Retina (tissue), 1 donor: Measurements from ENCODE around the gene GBP7.

Source experiments
- DNase-seq: peaks from one replicate; pipeline ENCODE4 v3.0.0-alpha.2; 2016

The GBP7 gene

DNA sequence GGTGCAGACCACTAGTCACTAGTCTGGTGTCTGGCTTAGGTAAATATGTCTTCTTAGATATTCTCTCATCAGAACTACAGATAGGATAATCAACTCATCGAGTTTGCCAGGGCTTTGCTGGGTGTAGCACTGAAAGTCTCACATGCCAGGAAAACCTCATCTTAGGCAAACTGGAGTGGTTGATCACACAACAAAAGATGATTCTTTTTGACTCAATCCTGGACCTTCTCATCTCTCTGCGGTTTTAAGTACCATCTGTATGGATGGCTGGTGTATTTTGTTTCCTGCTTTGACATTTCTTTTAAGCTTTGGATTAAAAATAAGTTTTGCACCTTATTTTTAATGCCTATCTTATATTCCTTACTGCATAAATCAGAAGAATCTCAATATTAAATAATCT, 61.1 kb downstream of the GBP7 start:
- no peak for DNase-seq

DNA sequence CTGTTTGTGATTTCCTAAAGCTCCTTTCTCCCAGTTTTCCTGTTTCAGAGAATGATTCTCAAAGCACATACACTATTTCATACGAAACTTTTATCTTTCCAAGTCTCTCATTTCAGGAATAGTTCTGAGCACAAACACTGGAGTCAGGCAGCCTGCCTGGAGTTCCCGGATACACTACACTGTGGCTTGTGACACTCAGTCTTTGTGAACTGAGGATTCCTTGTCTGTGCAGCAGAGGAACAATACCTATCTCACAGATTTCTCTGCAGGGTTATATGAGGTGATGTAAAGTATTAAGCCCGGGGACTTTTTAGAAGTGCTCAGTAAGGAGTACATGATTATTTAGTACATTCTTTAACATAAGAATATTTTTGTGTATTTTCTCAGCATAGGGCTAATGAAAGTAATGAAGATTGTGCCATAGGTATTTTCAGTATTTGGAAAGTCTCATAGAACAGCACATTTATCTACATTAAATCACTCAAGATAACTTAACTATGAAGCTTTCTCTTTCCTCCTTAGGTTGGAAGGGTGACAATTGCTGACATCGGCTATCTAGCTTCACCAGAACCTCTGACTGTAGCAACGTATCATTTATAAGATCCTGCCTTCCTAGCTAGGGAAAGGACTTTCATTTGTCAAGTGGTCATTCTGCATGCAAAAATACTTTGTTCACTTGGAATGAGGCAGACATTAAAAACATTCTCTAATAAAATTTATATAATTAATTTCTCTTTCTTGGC, 62.8 kb downstream of the GBP7 start:
- DNase-seq = no peak

DNA sequence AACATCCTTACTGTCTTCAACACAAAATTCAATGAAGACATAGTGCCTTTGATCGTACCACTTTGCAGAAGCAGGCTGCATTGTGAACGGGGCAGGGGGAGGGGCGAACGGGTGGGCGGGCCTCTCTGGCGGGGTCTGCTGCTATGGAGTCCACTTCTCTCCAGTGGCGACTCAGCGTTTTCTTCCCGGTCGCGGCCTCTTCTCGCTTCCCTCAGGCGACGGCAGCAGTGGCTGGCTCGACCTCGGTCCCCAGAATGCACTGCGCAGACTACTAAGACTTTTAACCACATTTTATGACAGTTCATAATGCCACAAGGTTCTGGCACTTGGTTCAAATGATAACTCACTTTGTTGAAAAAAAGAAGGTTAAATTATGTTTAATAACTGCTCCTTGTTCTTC, 71.1 kb downstream of the GBP7 start:
- DNase-seq = no peak

GRCh38 chr1:89104147-89104546, 71.7 kb downstream of the GBP7 start:
- no peak for DNase-seq

- no peak for DNase-seq
Measured at GRCh38 chr1:89102021-89102420, 73.8 kb downstream of the GBP7 start.

DNA sequence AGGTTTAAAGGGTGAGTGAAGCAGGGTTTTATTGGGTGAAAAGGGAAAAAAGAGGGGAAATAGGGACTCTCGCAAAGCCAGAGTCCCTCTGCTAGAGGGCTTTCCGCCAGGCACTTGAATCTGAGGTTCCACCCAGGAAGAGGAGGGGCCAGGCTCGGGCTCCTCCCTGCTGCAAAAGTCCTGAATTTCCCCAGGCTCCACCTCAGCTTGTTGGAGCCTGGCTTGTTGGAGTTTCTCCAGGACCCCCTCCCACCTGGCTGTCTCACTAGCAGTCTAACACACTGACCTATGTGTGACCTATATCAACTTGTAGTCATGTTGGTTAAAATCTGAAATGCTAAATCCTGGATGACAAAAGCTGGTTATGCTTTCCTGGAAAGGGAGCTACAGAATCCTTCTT, 75.4 kb downstream of the GBP7 start:
- DNase-seq = no peak

- DNase-seq = no peak
Measured at GRCh38 chr1:89098857-89099256, 76.9 kb downstream of the GBP7 start.

DNA sequence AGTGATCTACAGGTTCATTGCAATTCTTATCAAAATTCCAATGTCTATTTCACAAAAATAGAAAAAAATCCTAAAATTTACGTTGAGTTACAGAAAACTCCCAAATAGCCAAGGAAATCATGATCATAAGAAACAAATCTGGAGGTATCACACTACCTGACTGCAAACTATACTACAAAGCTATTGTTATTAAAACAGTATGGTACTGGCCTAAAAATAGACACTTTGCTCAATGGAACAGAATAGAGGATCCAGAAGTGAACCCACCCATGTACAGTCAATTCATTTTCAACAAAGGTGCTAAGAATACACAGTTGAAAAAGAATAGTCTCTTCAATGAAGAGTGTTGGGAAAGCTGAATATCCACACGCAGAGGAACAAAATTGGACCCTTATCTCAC, 80.1 kb downstream of the GBP7 start:
- DNase-seq = no peak

GRCh38 chr1:89089962-89090361, 85.8 kb downstream of the GBP7 start:
- no peak for DNase-seq

DNA sequence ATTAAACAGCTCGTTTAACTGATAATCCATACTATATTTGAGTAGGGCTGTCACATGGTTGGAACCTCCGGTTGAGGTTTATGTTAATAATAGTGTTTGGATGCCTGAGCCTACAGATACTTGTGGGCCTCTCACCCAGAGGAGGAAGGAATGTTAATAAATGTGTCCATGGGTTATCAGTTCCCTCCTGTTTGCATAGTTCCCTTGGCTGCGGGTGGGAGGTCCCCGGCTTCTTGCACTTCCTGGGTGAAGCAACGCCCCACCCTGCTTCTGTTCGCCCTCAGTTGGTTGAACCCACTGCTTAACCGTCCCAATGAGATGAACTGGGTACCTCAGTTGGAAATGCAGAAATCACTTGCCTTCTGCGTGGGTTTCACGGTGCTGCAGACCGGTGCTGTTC, 87.2 kb downstream of the GBP7 start:
- no peak for DNase-seq

DNA sequence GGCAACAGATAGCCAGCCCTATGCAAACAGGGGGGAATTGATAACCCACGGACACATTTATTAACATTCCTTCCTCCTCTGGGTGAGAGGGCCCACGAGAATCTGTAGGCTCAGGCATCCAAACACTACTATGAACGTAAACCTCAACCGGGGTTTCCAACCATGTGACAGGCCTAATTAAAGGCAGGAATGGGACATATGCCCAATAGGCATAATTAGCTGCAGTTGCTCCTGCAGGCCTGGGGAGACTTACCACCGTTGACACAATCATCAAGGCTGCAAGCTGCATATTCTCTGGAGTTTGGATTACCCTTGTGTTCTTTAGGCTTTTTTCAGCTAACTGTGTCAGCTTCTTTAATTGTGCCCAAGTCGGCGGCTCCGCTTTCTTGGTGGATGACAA, 88.6 kb downstream of the GBP7 start:
- no peak for DNase-seq

GRCh38 chr1:89085781-89086180, 90.0 kb downstream of the GBP7 start:
- no peak for DNase-seq
